CD4-positive, alpha-beta T cell treated with Interleukin-6 for 4 hours (primary cell): Measurements from ENCODE around the gene JADE2.

ENCODE experiments used
- DNase-seq: peaks from one replicate; pipeline ENCODE4 v3.0.0-alpha.2; 2020; ENCODE audit warnings: mixed read lengths

Gene JADE2

GRCh38 chr5:134571693-134572405 lies 46.4 kb downstream of the JADE2 start:
- DNase-seq = no peak

GRCh38 chr5:134572811-134573210 lies 47.3 kb downstream of the JADE2 start:
- no peak for DNase-seq

- no peak for DNase-seq
Observed at GRCh38 chr5:134574521-134574920, 49.1 kb downstream of the JADE2 start.

- DNase-seq = no peak
Observed at GRCh38 chr5:134575316-134575715, 49.8 kb downstream of the JADE2 start.

- no peak for DNase-seq
Observed at GRCh38 chr5:134576386-134577021, 51.0 kb downstream of the JADE2 start.

DNA sequence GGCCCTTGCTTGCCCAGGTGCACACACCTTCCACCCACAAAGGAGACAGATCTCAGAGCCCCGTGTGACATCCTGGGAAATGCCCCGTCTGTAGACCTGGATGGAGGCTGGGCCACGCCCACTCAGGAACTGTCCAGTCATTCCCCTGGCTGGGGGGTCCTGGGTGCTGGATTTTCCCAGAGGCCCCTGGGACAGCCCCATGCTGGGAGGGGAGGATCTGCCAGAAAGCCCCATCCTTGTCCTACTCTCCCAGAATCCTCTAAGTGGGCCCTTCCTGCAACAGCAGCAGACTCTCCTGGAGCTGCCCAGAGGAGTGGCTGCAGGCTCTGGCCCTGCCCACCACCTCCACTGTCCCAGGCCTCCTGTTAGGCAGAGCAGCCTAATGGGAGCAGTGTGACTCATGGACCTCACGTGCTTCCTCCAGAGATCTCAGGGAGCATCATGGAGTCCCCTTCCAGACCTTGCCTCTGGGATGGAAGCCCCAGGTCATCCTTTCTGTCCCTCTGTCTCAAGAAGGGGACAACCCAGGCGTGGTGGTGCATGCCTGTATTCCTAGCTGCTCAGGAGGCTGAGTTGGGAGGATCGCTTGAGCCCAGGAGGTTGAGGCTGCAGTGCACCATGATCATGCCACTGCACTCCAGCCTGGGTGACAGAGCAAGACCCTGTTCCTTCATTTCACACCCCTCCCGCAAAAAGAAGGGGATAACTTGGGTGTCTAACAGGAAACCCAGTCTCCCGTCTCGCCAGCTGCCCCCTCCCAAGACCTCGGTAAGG lies 51.7 kb downstream of the JADE2 start:
- no peak for DNase-seq

DNA sequence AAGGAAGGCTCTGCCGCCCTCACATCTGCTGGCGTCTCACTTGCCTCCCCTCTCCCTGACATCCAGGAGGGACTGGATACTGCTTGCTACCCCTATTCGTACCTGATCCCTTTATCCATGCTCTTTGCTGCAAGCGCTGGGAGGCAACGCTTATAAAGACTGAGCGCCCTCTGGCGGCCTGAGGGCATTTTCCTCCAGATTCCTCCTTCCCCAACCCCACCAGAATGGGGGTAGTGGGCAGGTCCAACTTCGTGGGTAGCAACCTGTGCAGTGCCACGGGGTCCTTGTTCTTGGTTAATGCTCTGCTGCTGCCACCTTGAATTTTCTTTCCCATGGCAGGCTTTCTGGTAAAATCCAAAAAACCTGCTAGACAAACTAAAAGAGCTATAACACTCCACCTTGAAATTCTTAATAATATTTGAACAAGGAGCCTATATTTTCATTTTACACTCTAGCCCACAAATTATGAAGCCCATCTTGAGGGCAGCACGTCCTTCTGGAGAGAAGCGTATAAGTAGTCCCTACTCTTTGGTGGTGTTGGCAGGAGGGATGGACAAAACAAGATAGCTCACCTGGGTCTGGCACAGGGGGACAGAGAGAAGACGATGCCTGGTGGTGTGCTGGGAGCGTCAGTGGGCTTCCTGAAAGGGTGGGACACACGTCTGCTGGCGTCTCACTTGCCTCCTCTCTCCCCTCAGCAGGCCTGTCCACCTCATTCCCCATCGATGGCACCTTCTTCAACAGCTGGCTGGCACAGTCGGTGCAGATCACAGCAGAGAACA lies 52.5 kb downstream of the JADE2 start:
- DNase-seq = peak; percentile 82

GRCh38 chr5:134578578-134579283 lies 53.3 kb downstream of the JADE2 start:
- DNase-seq = no peak

GRCh38 chr5:134579284-134579771 lies 53.9 kb downstream of the JADE2 start:
- DNase-seq = no peak

DNA sequence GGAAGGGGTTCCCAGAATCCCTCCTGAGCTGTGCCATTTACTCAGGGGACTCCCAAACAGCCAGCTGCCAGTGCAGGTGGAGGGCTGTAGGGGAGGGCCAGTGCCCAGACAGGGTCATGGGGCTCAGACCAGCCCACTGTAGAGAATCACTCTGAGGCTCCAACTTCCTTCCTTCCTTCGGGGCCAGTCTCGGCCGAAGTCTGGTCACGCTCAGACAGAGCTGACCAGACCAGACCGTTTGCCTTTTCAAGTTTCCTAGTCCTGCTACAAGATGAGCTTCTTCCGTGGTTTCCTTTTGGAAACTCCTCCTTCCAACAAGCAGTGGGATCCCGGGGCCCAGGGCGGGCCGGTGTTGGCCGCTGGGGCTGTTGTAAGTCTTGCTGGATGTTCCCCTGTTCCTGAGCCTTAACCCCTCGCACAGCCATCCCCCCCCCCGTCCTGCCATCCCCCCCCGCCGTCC lies 54.6 kb downstream of the JADE2 start:
- DNase-seq = no peak

DNA sequence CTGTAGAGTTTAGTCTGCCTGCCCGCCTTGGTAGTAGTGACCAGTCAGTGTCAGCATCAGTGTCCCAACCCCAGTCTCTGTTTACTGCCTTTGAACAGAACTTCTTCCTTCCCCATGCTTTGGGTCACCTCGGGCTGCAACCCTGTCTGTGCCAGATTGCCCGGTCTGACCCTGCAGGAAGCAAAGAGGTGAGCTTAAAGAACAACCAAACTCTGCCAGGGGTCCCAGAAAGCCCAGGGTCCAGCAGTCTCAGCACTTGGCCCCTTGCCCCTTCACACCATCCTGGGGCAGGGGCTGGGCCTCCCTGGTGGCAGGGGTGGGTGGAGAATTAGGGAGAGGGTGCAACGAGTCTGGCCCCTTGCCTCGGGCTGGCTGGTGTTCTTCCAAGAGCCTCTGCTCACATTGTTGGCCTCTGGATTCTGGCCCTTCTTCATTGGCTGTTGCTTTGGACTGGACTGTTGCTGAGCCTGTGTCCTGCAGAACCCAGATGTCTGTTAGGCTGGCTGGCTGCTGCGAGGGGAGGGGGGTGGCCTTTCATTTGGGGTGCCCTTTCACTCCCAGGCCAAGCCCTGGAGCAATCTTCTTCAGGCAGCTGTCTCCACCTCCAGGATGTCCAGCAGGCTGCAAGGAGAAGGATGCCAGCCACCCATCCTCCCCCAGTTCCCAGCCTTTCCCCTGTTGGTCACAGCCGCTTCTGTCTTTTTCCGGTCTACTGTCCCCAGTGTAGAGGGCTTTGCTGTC lies 55.9 kb downstream of the JADE2 start:
- no peak for DNase-seq

DNA sequence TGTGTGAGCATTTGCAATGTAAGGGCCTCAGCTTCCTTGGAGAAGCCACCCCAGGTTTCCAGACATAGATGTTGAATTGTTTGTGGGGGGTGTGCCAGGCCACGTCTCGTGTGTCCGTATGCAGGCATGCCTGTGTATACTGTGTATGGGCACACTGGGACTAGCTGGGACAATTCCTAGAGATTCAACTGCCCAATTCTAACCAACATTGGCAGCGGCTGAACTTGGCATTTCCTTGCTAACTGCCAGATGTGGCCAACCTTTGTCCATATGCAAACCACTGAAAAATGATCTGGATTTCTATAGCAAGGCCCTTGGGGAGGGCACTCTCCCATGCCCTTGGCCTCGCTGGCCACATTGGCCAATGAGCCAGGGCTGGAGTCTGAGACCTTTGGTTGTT lies 56.8 kb downstream of the JADE2 start:
- DNase-seq = no peak

- no peak for DNase-seq
Observed at GRCh38 chr5:134582941-134583340, 57.5 kb downstream of the JADE2 start.

GRCh38 chr5:134583766-134584165 lies 58.3 kb downstream of the JADE2 start:
- DNase-seq = no peak

DNA sequence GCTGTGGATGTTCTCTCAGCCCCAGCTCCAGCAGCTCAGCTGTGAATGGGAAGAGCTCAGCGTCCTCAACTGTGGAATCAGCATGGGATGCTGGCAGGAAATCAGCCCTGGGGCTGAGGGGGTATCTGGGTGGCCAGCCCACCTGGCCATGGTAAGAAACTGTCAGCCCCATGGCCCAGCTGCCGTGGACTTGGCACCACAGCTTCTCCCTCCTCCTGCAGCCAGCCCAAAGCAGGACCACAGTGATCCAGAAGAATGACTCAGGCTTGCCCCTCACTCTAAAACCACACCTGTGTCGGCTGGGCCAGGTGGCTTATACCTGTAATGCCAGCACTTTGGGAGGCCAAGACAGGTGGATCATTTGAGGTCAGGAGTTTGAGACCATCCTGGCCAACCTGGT lies 59.2 kb downstream of the JADE2 start:
- no peak for DNase-seq

GRCh38 chr5:134585966-134586365 lies 60.5 kb downstream of the JADE2 start:
- DNase-seq = no peak

- peak; percentile 87 for DNase-seq
Observed at GRCh38 chr5:134586866-134587524, 61.5 kb downstream of the JADE2 start.

DNA sequence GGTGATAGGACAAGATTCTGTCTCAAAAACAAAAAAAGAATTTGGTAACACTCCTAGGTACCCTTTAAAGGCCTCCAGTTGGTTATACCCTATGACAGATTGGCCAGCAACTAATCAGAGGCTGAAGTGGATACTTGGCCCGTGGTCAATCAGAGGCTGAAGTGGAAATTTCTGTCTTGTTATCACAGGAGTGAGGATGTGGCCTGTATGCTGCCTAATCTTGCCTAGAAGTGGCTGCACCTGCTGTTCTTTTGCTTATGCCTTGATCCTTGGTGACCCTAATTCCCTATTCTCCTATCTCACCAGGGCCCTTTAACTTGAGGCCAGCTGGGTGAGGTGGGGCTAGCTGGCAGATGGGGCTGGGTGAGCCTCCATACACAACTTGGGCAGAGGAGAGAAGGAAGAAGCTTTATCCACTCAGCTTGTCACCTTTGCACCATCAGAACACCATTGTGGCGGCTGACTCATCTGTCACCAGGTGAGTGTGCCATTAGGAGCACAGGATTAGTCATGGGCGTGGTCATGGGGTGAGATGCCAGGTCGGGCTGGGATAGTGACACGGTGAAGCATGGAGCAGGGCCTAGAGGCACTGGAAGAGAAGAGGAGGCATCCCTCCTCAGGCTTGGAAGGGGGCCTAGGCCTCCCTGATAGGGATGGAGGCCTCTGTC lies 65.7 kb downstream of the JADE2 start:
- DNase-seq = no peak

DNA sequence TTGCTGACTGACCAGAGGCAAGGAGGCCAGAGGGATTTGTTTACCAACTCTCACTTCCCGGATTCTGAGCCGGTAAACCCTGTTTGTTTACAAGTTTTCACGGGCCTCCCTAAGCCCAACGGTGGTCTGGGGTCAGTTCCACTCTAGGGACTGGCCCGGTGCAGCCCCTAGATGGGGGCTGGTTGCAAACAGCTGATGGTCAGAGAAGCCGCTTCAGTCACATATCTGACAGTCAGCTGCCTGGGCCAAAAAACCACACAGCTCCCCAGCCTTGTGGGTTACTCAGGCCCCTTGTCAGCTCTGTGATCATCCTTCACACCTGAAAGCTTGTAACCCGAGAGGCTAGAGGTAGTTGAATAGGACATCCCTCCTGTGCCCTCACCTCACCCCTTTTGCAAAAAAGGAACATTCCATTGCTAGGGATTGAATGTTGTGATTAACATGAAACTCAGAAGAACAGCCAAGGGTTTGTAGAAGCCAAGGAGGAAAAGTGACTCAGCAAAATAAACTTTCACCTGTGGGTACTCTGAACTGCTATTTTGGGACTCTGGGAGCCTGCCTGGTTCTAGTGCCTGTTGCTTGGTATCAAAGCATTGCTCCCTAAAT lies 66.8 kb downstream of the JADE2 start:
- no peak for DNase-seq

DNA sequence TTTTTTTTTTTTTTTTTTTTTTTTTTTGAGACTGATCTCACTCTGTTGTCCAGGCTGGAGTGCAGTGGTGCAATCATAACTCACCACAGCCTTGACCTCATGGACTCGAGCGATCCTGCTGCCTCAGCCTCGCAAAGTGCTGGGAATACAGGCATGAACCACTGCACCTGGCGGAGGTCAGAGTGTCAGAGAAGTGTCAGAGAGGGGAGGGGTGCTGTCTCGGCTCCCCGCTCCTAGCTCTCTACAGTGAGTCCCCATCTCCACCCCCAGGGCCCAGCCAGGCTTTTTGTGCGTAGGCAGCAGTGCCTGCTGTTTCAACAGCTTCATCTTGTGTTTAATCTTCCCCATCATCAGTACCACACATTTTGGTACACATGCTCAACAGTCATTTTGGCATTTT lies 68.9 kb downstream of the JADE2 start:
- DNase-seq = no peak
